Heart left ventricle (tissue), 13 donors: ENCODE data around the gene NUCB2.

Experiments
- POLR2A ChIP-seq, 2 donors: fragments of 450-650 bp; IDR thresholded peaks; one replicate each; pipeline ENCODE4 v1.6.1; 2017; ENCODE audit warnings: antibody characterized with exemption in 2 of 2, mild to moderate bottlenecking in 2 of 2, moderate library complexity in 2 of 2
- TF ChIP-seq, protein P1 (sequence below), 12 donors: fragments of 200-600 bp; sonication (generic) in 4 of 12; IDR thresholded peaks; one replicate each; pipeline versions ENCODE4 v1.5.0 to v1.8.0; 2018 to 2022; ENCODE audit warnings: antibody characterized with exemption in 12 of 12, mild to moderate bottlenecking in 5 of 12
- donor health status: ischemic (EF 13 %, LVEDD 7.1; RV severe dilation, severe dysfunction).
- donor health status: DM: no; HTN: yes; CAD: no.
- donor health status: DM: no; HTN: no; CAD: no.
- donor health status: ischemic (EF 25% LVEDD 6.9; RV normal size, moderate dysfunction).
- donor health status: ischemic (EF 25% LVEDD 5.7; RV mildly dilated, moderate dysfunction).
- donor health status: ischemic (EF 35%, LVEDD 5.7; RV mildly dilated, moderate dysfunction).
- donor health status: nonischemic (EF 11% LVEDD 7.7; RV severe dilation, severe dysfunction).
- donor health status: DM: yes; HTN: yes; CAD: no.
- donor health status: PGD.
- donor health status: ischemic (EF 29% LVEDD 5.4; RV normal size, mild dysfunction).
- donor health status: nonischemic (EF 23%, LVEDD 6.1; RV moderate dilation, normal function).

DNA sequence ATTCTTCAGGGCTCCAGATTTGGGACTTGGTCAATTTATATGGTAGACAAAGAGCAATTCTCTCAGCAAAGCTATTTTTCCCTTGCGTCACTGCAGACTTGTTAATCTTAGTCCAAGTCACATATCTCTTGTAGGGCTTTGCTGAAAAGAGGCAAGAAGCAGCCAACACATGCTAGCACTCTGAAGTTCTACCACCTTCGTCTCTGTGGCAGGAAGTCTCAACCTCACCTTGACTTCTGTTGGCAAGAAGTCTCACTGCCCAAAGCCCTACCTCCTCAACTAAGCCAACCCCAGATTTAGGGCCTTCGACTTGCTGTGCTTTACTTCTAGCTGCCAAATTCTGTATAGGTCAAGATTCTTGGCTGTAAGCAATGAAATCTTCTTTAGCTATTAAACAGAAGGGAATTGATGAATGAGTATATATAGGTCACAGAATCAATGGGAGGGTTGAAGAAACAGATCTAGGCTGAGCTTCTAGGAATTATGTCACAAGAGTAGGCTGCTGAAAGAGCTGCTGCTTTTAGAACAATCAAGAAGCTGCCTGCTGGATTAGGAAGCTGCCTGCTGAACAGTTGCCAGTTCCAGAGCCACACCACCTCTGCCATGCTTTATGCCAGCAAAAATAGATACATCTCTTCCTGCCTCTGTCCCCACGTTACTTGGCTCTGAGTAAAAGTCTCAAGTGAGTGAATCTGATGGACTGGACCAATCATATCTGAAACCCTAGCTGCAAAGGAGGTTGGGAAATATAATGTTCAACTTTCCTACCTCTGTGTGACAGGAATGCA is 57.5 kb downstream of the NUCB2 start:
- TF ChIP-seq, protein P1, sequence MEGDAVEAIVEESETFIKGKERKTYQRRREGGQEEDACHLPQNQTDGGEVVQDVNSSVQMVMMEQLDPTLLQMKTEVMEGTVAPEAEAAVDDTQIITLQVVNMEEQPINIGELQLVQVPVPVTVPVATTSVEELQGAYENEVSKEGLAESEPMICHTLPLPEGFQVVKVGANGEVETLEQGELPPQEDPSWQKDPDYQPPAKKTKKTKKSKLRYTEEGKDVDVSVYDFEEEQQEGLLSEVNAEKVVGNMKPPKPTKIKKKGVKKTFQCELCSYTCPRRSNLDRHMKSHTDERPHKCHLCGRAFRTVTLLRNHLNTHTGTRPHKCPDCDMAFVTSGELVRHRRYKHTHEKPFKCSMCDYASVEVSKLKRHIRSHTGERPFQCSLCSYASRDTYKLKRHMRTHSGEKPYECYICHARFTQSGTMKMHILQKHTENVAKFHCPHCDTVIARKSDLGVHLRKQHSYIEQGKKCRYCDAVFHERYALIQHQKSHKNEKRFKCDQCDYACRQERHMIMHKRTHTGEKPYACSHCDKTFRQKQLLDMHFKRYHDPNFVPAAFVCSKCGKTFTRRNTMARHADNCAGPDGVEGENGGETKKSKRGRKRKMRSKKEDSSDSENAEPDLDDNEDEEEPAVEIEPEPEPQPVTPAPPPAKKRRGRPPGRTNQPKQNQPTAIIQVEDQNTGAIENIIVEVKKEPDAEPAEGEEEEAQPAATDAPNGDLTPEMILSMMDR (IDR thresholded peaks at IDR 0.05): no peak
- no peak for TF ChIP-seq POLR2A (IDR thresholded peaks at IDR 0.05)
